NCI-H82 treated with DMSO at 0.1 percent for 48 hours (cell line): ENCODE results near the gene LTBP3.
"Not testable (repeated sequence)": the region's sequence is repeated elsewhere in the genome, so short reads cannot be mapped to it uniquely, and the experiment has no call there.

Source experiments
- DNase-seq: peaks from one replicate; lab custom pipeline; 2025; ENCODE audit not compliant: unreplicated experiment; lab: John Stamatoyannopoulos, UW

Gene LTBP3

GRCh38 chr11:65518941-65519549, 39.1 kb downstream of the LTBP3 start:
- not testable (repeated sequence) for DNase-seq

GRCh38 chr11:65516135-65516968, 41.8 kb downstream of the LTBP3 start:
- peak; percentile 49 for DNase-seq

DNA sequence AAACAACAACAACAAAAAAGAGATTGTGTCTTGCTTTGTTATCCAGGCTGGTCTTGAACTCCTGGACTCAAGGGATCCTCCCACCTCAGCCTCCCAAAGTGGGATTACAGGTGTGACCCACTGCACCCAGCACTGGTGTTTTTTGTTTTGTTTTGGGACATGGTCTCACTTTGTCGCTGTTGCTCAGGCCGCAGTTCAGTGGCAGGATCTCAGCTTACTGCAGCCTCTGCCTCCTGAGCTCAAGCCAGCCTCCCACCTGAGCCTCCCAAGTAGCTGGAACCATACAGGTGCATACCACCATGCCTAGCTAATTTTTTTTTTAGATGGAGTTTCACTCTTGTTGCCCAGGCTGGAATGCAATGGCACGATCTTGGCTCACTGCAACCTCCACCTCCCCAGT, 45.8 kb downstream of the LTBP3 start:
- not testable (repeated sequence) for DNase-seq

GRCh38 chr11:65506772-65507505, 51.2 kb downstream of the LTBP3 start:
- DNase-seq = peak; percentile 80

GRCh38 chr11:65506290-65506771, 51.8 kb downstream of the LTBP3 start:
- no peak for DNase-seq

DNA sequence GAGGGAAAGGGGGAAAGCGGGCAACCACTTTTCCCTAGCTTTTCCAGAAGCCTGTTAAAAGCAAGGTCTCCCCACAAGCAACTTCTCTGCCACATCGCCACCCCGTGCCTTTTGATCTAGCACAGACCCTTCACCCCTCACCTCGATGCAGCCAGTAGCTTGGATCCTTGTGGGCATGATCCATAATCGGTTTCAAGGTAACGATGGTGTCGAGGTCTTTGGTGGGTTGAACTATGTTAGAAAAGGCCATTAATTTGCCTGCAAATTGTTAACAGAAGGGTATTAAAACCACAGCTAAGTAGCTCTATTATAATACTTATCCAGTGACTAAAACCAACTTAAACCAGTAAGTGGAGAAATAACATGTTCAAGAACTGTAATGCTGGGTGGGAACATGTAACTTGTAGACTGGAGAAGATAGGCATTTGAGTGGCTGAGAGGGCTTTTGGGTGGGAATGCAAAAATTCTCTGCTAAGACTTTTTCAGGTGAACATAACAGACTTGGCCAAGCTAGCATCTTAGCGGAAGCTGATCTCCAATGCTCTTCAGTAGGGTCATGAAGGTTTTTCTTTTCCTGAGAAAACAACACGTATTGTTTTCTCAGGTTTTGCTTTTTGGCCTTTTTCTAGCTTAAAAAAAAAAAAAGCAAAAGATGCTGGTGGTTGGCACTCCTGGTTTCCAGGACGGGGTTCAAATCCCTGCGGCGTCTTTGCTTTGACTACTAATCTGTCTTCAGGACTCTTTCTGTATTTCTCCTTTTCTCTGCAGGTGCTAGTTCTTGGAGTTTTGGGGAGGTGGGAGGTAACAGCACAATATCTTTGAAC, 52.5 kb downstream of the LTBP3 start:
- no peak for DNase-seq

- DNase-seq = no peak
These were observed 53.3 kb downstream of the LTBP3 start for GRCh38 chr11:65504674-65505465.

DNA sequence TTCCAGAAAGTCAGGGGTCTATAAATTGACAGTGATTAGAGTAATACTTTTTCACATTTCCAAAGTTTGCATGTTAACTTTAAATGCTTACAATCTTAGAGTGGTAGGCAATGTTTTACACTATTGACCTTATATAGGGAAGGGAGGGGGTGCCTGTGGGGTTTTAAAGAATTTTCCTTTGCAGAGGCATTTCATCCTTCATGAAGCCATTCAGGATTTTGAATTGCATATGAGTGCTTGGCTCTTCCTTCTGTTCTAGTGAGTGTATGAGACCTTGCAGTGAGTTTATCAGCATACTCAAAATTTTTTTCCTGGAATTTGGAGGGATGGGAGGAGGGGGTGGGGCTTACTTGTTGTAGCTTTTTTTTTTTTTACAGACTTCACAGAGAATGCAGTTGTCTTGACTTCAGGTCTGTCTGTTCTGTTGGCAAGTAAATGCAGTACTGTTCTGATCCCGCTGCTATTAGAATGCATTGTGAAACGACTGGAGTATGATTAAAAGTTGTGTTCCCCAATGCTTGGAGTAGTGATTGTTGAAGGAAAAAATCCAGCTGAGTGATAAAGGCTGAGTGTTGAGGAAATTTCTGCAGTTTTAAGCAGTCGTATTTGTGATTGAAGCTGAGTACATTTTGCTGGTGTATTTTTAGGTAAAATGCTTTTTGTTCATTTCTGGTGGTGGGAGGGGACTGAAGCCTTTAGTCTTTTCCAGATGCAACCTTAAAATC, 54.0 kb downstream of the LTBP3 start:
- DNase-seq = no peak

- no peak for DNase-seq
These were observed 54.7 kb downstream of the LTBP3 start for GRCh38 chr11:65503368-65503948.

GRCh38 chr11:65502555-65503367, 55.4 kb downstream of the LTBP3 start:
- no peak for DNase-seq

DNA sequence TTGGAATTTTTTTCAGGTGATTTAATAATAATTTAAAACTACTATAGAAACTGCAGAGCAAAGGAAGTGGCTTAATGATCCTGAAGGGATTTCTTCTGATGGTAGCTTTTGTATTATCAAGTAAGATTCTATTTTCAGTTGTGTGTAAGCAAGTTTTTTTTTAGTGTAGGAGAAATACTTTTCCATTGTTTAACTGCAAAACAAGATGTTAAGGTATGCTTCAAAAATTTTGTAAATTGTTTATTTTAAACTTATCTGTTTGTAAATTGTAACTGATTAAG, 55.9 kb downstream of the LTBP3 start:
- no peak for DNase-seq

- DNase-seq = no peak
These were observed 56.5 kb downstream of the LTBP3 start for GRCh38 chr11:65501472-65502273.

- no peak for DNase-seq
These were observed 57.0 kb downstream of the LTBP3 start for GRCh38 chr11:65501186-65501471.

- peak; percentile 34 for DNase-seq
These were observed 57.6 kb downstream of the LTBP3 start for GRCh38 chr11:65500387-65501185.

DNA sequence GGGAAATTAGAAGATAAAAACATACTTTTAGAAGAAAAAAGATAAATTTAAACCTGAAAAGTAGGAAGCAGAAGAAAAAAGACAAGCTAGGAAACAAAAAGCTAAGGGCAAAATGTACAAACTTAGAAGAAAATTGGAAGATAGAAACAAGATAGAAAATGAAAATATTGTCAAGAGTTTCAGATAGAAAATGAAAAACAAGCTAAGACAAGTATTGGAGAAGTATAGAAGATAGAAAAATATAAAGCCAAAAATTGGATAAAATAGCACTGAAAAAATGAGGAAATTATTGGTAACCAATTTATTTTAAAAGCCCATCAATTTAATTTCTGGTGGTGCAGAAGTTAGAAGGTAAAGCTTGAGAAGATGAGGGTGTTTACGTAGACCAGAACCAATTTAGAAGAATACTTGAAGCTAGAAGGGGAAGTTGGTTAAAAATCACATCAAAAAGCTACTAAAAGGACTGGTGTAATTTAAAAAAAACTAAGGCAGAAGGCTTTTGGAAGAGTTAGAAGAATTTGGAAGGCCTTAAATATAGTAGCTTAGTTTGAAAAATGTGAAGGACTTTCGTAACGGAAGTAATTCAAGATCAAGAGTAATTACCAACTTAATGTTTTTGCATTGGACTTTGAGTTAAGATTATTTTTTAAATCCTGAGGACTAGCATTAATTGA, 58.3 kb downstream of the LTBP3 start:
- DNase-seq = no peak

GRCh38 chr11:65498977-65499712, 59.0 kb downstream of the LTBP3 start, which contains the start of gene MALAT1:
Gene MALAT1, plus strand, starts transcription at chr11:65499045.
- peak; percentile 72 for DNase-seq
